GM12878 (cell line): Measurements from ENCODE around the gene ADORA2B.

Experiments
- BACH1 ChIP-seq: fragments of 450-650 bp; IDR thresholded peaks from 2 replicates; pipeline ENCODE4 v1.6.1; 2017; ENCODE audit warnings: mild to moderate bottlenecking, borderline replicate concordance
- CTCF ChIP-seq, 3 experiments: IDR thresholded peaks in 2 of 3; conservative IDR thresholded peaks in 1 of 3; 2 replicates each; pipeline ENCODE4 v1.5.1; 2011; ENCODE audit warnings: low read depth in 3 of 3, low read length in 3 of 3, mild to moderate bottlenecking in 3 of 3, control low read depth in 2 of 3, moderate library complexity in 2 of 3, inconsistent platforms in 1 of 3, mixed read lengths in 1 of 3; ENCODE audit not compliant: control insufficient read depth in 2 of 3, insufficient read depth in 1 of 3; ENCODE audit errors: extremely low read depth in 1 of 3
- EGR1 ChIP-seq, 2 experiments: IDR thresholded peaks; 1 replicate in 1 of 2; 2 replicates in 1 of 2; pipeline ENCODE4 v1.6.1; 2011 to 2012; ENCODE audit warnings: low read depth in 2 of 2, low read length in 2 of 2, borderline replicate concordance in 1 of 2, mild to moderate bottlenecking in 1 of 2, moderate library complexity in 1 of 2
- EZH2 ChIP-seq: IDR thresholded peaks from 2 replicates; pipeline ENCODE4 v1.6.1; 2012; ENCODE audit warnings: low read depth, mild to moderate bottlenecking, control low read depth, inconsistent platforms, low read length, borderline replicate concordance; ENCODE audit not compliant: control insufficient read depth
- JUND ChIP-seq: IDR thresholded peaks from 2 replicates; pipeline ENCODE4 v1.6.1; 2012; ENCODE audit warnings: low read depth, mild to moderate bottlenecking, low read length, improper control_type of control experiment, moderate library complexity
- POLR2AphosphoS5 ChIP-seq: IDR thresholded peaks from 2 replicates; pipeline ENCODE4 v1.6.1; 2011; ENCODE audit warnings: mild to moderate bottlenecking, low read length, inconsistent platforms
- RAD21 ChIP-seq: IDR thresholded peaks from 2 replicates; pipeline ENCODE4 v1.6.1; 2011; ENCODE audit warnings: mild to moderate bottlenecking, low read depth, low read length, moderate library complexity; ENCODE audit not compliant: insufficient read depth
- ZNF384 ChIP-seq: IDR thresholded peaks from 2 replicates; pipeline ENCODE4 v1.6.1; 2012; ENCODE audit warnings: low read depth, mild to moderate bottlenecking, low read length, improper control_type of control experiment, borderline replicate concordance

GRCh38 chr17:15896834-15897233, 48.1 kb upstream of the ADORA2B start:
- TF ChIP-seq POLR2AphosphoS5 (no peak), CTCF (IDR thresholded peaks at IDR 0.05 in 2 of 3, conservative IDR thresholded peaks at IDR 0.05 in 1 of 3; ENCODE audit: control insufficient read depth in 2 of 3, extremely low read depth in 1 of 3, insufficient read depth in 1 of 3, low read depth in 3 of 3, low read length in 3 of 3) (no peak), EGR1 (IDR thresholded peaks at IDR 0.05; ENCODE audit: borderline replicate concordance in 1 of 2, low read depth in 2 of 2, low read length in 2 of 2) (no peak), ZNF384 (no peak), BACH1 (no peak), EZH2 (no peak), RAD21 (no peak), JUND (no peak)
